ENCODE measurements around the gene P3H2.

P3H2 gene

DNA sequence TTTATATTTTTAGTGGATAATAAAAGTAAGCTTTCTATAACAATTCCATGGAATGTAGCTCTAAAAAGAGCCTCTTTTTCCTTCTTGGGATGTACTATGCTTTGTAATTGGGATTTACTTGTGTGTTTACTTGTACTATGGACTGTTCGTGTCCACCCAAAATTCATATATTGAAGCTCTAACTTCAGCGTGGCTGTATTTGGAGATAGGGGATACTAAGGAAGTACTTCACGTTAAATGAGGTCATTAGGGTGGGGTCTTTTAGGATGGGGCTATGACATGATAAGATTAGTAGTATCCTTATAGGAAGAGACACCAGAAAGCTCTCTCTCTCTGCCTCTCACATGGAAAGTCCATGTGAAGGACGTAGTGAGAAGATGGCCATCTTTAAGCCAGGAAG, 64.9 kb downstream of the P3H2 start:
- DNase-seq (ENCODE audit: low read depth, low spot score): no peak

DNA sequence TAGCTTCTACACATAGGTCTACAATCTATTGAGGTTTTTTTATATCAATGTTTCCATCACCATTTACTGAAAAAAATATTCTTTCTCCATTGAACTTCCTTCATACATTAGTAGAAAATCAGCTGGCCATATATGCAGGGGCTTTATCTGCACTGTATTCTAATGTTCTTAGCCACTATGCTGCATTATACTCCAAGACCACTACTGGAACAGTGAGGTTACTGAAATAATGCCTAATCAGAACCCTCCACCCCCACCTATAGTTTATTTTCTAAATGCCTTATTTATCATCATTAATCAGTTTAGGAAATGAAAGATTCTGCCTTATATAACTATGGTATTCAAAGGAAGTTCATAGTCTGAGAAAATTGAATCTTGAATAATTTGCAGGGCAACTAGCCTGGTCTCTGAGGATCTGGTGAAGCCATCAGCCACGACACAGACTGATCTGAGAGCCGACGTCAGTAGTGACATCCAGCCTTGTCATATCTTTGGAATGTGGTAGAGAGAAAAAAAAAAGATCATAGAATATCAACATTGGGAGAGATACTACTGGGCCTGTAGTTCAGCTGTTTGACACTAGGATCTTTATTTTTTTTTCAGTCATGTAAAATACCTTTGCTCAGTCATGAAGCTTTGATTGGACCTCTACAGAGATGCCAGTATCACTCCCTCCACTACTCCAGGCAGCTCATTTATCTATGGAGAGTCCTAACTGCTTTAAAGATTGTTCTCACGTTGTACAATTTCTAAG, 66.6 kb downstream of the P3H2 start:
- DNase-seq (ENCODE audit: low read depth, low spot score): no peak

DNA sequence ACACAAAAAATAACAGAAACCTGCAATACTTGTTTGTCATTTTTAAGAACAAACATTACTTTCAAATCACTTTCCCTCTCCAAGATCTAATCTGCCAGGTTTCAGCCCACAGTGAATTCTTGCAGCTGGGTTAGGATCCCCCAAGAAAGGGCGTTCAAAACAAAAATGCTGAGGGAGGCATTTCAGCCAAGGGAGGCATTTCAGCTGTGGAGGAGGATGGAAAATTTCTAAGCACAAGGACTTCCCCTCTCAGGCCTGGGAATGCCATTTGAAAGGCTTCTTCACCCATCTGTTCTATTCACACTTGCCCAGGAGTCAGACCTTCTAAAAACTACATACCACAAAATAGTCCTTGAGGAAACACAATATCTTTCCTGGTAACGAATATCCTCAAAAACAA, 69.1 kb downstream of the P3H2 start:
- DNase-seq (ENCODE audit: low read depth, low spot score): no peak

DNA sequence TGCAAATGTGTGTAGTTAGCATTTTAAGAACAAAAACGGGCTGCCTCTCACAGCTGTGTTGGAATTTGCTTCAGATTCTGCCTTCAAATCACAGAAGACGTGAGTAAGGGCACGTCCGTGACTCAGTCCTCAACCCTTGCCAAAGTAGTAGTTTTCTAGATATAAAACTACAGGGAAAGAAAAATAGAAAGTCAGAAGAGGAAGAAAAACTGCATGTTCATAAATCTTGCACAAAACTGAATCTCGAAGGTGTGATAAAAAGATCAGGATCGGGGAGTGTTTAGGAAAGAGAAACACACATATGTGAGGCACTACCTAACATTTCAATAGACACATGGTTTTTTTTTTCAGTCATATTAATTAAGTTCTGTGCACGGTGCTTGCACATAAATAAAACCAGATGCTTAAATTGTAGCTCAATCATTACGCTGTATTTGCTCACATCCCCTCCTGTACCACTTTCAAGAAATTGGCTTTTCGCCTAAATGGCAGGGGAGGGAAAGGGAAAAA, 71.7 kb downstream of the P3H2 start:
- DNase-seq (ENCODE audit: low read depth, low spot score): no peak

DNA sequence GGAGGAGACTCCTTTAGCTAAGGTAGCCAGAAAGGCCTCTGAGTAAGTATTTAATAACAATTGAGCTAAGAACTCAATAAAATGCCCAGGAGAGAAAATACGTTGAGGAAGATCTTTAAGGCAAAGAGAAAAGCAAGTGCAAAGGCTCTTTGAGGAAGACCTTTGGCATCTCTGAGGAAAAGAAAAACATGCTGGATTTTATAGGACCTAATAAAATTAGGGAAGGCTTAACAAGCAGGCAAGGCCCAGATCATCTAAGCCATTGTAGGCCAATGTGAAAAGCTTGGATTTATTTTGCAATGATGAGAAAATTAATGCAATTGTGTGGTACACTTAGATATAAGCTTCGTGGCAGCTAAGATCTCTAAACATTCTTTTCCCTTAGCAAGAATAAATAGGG, 75.7 kb downstream of the P3H2 start:
- DNase-seq (ENCODE audit: low read depth, low spot score): no peak

DNA sequence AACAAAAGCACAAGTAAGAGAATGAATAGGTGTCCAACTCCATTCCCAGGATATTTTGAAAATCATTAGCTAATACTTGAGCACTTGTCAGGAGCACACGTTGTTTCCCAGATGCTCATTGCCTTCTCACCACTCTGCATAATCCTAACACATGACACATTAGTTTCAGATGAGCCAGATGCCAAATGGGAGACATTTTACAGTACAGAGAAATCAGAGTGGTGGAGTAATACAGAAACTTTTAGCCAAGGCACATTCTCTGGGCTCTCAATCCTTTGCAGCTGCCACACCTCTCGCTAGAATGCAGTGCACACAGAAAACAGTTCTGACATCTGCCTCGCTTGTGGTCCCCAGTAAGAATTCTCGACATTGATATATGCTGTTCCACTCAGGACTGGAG, 76.6 kb downstream of the P3H2 start:
- no peak for DNase-seq (ENCODE audit: low read depth, low spot score)

DNA sequence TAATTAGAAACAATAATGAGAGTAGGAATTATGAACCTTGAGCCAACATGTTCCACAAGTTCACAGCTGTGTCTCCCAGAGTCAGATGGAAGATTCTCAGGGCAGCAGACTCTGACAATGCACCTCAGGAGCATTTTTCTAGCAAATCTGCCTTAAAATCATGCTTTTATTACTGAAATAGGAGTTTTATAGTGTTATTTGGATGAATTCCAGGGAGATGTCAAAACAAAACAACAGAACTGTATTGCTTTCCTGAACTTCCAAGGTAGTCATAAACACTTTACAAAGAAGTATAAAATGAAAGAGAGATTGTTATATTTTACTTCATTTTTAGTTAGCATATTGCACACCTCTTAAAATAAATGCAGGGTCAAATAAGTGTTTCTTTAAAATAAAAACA, 77.0 kb downstream of the P3H2 start:
- DNase-seq (ENCODE audit: low read depth, low spot score): no peak

DNA sequence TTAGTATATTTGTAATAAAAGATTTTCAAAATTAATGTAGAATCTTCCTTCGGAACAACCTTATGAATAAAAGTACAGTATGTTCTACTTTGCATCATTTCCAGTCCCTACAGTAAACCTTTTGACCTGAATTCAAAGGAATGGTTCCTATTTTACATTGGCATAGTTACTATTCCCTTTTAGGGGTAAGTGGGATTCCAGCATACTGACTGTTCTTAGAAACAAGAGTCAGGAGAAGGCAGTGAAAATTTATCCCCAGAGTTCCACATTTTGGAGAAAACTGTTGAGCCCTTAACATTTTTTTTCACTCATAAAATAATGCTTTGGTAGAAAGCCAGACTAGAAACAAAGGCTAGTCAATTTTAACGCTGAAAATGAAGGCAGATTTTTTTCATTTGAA, 78.1 kb downstream of the P3H2 start:
- no peak for DNase-seq (ENCODE audit: low read depth, low spot score)

DNA sequence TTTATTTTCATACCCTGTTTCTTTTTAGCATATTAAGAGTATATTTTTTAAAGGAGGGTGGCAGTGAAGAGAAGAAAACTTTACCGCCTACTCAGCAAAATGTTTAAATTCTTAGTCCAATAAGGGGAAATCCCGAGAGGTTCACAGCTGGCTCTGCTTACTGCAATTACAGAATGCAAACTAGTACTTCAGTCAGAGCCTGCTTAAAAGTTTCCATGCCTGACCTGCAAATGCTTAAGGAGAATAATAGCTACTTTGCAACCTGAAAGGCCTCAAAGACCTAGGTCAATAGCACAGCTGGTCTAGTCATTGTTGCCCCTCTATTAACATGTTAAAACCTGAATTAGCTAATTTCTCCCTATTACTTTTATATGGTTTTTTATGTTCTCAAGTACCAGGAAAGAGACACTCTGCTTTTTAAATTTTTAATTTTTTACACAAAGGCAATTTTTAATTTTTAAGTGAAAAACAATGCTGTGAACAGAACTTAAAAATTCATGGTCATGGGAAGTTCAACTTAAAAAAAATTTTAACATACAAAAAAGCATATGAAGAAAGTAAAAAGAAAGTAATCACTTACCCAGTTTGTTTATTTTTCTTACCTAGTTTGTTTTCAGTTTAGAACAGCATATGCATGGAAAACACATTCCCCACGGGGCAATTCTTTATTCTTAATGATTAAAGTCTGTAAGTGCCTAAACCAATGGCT, 79.2 kb downstream of the P3H2 start:
- no peak for DNase-seq (ENCODE audit: low read depth, low spot score)

DNA sequence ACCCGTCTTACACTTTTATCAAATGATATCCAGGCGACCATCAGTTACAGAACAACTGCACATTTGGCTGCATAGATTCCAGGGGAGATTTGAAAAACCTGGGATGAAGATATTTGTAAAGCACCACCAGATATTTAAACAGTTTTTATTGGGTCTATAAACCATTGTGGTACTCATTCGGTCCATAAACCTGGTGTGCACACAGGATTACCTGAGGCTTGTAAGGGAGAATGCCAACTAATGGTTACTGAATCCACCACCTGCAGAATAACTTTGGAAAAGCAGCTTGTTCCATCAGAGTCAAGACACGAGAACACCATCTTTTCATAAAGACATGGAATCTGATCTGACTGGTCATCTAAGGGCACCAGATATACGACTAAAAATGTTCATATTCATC, 80.6 kb downstream of the P3H2 start:
- no peak for DNase-seq (ENCODE audit: low read depth, low spot score)

DNA sequence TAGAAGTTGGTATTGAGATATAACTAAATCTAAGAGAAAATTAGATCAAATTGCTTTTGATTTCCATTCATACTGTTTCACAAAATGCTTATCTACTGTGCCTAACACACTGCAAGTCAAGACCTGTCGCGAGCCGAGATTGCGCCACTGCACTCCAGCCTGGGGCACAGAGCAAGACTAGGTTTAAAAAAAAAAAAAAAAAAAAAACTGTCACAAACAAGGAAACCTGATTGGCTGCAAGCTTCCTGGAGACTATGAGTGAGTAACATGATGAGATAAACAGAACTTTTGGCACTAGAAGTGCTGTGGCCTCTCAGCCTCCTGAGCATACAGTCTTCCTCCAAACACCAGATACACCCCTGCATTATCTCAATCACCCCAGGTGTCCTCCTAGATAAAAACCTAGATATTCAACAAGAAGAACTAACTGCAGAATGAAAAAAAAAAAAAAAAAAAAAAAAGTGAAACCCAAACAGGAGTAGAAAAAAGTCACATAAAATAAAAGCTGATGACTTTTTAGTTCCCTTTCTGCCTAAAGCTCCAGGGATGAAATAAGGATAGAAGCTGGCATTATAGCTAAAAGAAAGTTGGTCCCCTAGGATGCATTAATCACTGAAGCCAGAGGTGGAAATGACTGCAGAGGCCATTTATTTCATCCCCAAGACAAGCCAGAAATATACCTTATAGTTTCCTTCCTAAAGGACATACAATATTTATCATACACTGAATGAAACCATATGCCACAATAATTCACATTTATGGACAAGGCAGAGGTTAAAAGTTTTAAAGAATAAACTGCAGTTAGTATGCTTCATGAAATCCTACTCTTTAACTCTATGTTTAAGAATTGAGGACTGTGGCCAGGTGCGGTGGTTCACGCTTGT, 82.4 kb downstream of the P3H2 start:
- DNase-seq (ENCODE audit: low read depth, low spot score): no peak

DNA sequence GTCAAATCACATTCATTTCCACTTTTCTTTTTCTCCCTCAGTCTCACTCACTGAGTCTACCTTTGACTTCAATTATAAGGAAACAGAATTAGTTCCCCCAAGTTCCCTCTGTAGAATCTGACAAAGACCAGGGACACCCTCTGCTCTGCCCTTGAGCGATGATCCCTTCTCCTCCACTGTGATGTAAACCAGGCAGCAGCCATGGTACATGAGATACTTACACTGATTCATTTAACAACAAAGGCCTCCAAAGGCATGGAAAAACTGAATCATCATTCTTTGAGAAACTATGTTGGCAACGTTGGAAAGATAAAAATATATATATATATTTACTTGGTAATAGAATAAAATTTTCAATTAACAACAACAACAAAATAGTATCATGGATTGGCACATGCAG, 84.1 kb downstream of the P3H2 start:
- DNase-seq (ENCODE audit: low read depth, low spot score): no peak

DNA sequence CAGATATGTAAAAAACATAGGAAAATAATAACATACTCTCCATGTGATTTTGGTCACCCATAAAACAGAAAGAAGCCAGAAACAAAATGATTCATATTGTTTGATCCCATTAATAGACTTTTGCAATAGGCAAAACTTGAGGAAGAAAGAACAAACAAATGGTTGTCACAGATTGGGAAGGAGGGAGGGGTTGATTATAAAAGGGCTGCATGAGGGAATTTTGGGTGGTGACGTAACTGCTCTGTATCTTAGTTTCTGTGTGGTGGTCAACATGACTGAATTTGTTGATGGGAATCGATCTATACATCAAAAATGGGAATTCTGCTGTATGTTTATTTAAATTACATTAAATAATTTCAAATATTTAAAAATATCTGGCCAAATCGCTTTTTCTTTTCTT, 86.3 kb downstream of the P3H2 start:
- DNase-seq (ENCODE audit: low read depth, low spot score): no peak

DNA sequence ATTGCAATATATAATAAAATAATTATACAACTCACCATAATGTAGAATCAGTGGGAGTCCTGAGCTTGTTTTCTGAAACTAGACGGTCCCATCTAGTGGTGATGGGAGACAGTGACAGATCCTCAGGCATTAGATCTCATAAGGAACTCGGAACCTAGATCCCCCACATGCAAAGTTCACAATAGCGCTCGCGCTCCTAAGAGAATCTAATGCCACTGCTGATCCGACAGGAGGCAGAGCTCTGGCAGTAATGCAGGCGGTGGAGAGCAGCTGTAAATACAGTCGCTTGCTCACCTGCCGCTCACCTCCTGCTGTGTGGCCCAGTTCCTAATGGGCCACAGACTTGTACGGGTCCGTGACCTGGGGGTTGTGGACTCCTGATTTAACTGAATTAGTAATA, 87.8 kb downstream of the P3H2 start:
- no peak for DNase-seq (ENCODE audit: low read depth, low spot score)

DNA sequence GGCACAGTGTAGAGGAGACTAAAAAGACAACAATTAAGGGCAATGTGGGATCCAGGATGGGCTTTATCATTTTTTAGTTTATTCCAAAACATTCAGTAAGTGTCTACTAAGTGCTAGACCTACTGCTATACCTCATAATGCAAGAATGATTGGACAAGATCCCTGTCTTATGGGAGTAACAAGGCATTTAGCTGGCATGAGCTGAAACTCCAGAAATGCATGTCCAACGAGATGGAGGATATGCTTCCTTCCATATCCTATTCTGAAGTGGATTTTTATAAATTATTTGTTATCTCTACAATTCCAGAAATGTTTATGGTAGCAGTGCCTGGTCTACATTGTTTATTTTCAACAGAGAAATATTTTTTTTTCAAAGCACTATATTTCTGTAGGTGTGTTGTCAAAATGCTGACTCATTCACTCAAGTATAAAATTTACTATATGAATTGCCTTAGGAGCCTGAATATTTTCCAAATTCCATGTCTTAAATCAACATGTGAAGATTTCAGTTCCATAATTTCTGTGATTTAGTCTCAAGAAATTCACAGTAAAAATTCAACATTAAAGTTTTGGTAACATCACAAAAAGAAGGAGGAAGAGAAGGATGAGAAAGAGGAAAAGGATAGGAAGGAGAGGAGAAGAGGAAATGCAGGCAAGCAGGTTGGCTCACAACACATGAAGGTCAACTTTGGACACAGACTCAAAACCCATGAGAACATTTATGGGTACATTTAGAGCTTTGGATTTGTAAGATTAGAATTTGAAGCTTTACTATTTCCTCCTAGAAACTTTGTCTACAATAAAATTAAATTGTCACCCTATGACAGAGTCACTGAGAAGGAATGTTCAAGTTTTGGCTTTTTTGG, 88.6 kb downstream of the P3H2 start:
- DNase-seq (ENCODE audit: low read depth, low spot score): no peak

DNA sequence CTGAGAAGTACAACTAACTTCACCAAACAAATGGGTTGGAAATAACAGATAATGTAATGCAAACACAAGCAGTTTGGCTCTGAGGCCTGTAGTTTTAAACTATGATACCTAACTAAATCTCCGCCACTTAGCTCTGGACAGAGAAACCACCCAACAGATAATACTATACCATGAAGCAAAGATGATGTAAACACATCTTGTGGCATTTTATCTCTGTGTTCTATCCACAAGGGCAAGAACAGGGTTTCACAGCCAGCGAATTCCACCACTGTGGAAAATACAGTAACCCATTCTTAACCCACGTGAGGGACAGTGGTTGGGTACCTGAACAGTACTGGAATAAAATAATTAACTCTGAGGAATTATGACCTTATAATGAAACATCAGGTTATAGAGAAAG, 93.6 kb downstream of the P3H2 start:
- no peak for DNase-seq (ENCODE audit: low read depth, low spot score)

DNA sequence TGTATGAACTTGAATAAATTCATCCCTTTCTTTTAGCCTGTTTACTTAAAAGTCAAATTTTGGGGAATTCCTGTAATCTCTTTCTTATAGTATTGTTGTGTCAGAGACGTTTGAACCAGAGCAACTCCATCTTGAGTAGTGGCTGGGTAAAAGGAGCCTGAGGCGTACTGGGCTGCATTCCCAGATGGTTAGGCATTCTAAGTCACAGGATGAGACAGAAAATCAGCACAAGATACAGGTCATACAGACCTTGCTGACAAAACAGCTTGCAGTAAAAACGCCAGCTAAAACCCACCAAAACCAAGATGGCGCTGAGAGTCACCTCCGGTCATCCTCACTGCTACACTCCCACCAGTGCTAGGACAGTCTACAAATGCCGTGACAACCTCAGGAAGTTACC, 94.5 kb downstream of the P3H2 start:
- DNase-seq (ENCODE audit: low read depth, low spot score): no peak

DNA sequence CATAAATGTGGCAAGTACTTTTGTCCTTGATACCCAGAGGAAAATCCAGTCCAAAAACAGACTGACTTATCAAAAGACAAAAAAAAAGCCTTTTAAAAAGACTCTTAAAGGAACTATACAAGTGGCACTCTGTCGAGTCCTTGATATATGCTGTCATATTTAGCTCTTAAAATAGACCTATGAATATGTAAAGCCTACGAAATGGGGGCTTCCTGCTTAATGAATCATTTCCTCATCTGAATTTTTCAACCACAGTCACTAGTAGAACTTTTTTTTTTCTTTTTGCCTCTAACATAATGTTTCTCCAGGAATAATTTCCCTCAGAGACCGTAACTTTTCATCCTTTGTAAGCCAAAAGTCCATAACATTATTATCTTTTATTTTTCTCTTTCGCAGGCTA, 95.8 kb downstream of the P3H2 start:
- no peak for DNase-seq (ENCODE audit: low read depth, low spot score)

DNA sequence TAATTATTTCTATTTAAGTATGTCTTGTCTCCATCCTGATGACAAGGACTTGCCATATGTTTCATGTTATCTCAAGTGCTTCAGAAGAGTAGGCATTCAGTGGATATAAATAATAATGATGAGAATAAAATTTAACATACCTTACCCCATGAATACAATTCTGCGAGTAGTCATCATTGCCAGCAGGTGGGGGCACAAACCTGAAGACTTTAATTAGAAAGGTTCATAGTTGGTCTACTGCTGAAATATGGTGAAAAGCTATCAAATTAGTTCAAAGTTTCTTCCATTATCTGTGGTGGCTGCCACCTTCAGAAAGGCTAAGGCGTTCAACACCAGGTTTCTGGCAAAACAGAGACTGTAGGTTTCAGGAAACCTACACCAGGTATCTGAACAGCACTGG, 100.9 kb downstream of the P3H2 start:
- no peak for DNase-seq (ENCODE audit: low read depth, low spot score)

DNA sequence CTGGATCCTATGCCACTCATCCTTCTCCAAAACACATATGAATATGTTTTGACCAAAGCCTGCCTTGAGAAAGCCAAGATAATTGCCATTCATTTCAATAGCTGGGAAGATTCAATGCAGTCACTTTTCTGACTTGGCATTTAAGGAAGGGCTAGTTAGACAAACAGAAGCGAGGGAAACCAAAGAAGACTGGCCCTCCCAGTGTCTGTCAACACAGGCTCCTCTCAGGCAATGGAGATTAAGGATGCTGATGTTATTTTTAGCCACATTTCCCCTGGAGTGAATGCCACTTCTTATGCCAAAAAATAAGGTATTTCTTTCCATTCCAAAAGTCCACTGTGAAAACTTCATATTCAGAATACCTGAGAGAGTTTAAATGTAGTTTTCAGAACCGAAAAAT, 101.7 kb downstream of the P3H2 start:
- DNase-seq (ENCODE audit: low read depth, low spot score): no peak

DNA sequence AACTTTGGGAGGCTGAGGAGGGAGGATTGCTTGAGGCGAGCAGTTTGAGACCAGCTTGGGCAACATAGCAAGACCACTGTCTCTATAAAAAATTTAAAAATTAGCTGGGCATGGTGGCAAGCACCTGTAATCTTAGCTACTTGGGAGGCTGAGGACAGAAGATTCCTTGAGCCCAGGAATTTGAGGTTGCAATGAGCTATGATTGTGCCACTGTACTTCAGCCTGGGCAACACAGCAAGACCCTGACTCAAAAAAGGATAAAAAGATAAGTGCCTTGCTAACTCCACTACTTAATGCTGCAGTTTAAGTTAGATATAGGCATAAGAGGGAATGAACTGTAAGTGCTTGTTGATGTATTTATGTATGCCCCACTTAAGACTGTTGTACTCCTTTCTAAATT, 102.2 kb downstream of the P3H2 start:
- DNase-seq (ENCODE audit: low read depth, low spot score): no peak

Data from smooth muscle cell of the brain vasculature (primary cell).